ENCODE measurements around the gene LEF1.

Gene LEF1

DNA sequence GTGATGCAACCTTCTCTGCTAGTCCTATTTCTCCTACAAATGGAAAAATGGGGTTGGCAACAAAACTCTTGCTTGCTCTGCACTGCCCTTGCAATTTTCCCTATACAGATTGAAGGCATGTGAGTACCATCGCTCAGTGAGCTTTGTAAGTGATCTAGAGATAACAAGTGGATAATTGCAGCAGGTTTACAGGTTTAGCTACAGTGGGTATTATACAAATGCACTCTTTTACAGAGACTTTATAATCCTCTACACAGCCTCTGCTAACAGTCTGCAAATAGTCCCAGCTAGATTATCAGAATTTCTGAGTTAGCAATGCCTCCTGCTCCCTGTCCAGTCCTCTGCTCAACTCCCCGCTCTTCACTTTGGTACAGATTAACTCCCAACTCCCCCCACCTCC lies 11.1 kb downstream of the LEF1 start:
- H3K4me3 ChIP-seq (ENCODE audit: control insufficient read depth, low read depth, low read length) = no peak overlapping the region
- TF ChIP-seq, protein P1, sequence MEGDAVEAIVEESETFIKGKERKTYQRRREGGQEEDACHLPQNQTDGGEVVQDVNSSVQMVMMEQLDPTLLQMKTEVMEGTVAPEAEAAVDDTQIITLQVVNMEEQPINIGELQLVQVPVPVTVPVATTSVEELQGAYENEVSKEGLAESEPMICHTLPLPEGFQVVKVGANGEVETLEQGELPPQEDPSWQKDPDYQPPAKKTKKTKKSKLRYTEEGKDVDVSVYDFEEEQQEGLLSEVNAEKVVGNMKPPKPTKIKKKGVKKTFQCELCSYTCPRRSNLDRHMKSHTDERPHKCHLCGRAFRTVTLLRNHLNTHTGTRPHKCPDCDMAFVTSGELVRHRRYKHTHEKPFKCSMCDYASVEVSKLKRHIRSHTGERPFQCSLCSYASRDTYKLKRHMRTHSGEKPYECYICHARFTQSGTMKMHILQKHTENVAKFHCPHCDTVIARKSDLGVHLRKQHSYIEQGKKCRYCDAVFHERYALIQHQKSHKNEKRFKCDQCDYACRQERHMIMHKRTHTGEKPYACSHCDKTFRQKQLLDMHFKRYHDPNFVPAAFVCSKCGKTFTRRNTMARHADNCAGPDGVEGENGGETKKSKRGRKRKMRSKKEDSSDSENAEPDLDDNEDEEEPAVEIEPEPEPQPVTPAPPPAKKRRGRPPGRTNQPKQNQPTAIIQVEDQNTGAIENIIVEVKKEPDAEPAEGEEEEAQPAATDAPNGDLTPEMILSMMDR (IDR thresholded peaks at IDR 0.05; ENCODE audit: control insufficient read depth, insufficient read depth, low read depth, low read length, missing control alignments) = no peak
- DNase-seq (ENCODE audit: low read depth) = no peak

- TF ChIP-seq, protein P1 (IDR thresholded peaks at IDR 0.05; ENCODE audit: control insufficient read depth, insufficient read depth, low read depth, low read length, missing control alignments) = no peak
- no peak overlapping the region for H3K4me3 ChIP-seq (ENCODE audit: control insufficient read depth, low read depth, low read length)
These were observed 12.3 kb downstream of the LEF1 start for GRCh38 chr4:108156391-108156790.

DNA sequence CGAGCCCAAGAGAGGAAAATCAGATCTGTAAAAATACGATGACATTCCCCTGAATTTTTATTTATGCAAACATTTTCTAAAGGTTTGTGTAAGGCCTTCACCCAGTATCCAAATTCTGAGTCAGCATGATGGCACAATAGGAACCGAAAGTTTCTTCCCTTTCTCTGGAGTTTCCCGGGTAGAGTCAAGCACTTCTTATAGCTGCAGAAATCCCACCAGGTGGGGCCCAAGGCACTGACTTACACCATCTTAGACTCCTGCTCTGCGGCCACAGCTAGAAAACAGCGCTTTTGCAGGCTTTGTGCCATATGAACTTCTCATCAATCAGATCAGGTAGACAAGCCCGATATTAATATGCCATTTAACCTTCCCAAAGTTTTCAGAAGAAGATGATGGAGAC lies 13.4 kb downstream of the LEF1 start:
- DNase-seq (ENCODE audit: low read depth) = no peak
- TF ChIP-seq, protein P1 (IDR thresholded peaks at IDR 0.05; ENCODE audit: control insufficient read depth, insufficient read depth, low read depth, low read length, missing control alignments) = no peak
- H3K4me3 ChIP-seq (ENCODE audit: control insufficient read depth, low read depth, low read length) = no peak overlapping the region

More at GRCh38 chr4:108156391-108156790, 12.3 kb downstream of the LEF1 start:
- DNase-seq (ENCODE audit: low read depth) = no peak

GRCh38 chr4:108152980-108153379 lies 15.8 kb downstream of the LEF1 start:
- no peak overlapping the region for H3K4me3 ChIP-seq (ENCODE audit: control insufficient read depth, low read depth, low read length)

GRCh38 chr4:108149588-108150380 lies 18.9 kb downstream of the LEF1 start:
- DNase-seq (ENCODE audit: low read depth) = peak; percentile 72
- TF ChIP-seq, protein P1 (IDR thresholded peaks at IDR 0.05; ENCODE audit: control insufficient read depth, insufficient read depth, low read depth, low read length, missing control alignments) = no peak
- no peak overlapping the region for H3K4me3 ChIP-seq (ENCODE audit: control insufficient read depth, low read depth, low read length)

More at GRCh38 chr4:108152980-108153379, 15.8 kb downstream of the LEF1 start:
- no peak for DNase-seq (ENCODE audit: low read depth)
- TF ChIP-seq, protein P1 (IDR thresholded peaks at IDR 0.05; ENCODE audit: control insufficient read depth, insufficient read depth, low read depth, low read length, missing control alignments) = no peak

GRCh38 chr4:108148316-108148715 lies 20.4 kb downstream of the LEF1 start:
- DNase-seq (ENCODE audit: low read depth) = no peak
- no peak overlapping the region for H3K4me3 ChIP-seq (ENCODE audit: control insufficient read depth, low read depth, low read length)
- TF ChIP-seq, protein P1 (IDR thresholded peaks at IDR 0.05; ENCODE audit: control insufficient read depth, insufficient read depth, low read depth, low read length, missing control alignments) = no peak
